NB4 (cell line): ENCODE measurements around the gene EFCAB6.

ENCODE experiments used
- CTCF ChIP-seq: IDR thresholded peaks from one replicate; pipeline ENCODE4 v1.5.1; 2012; ENCODE audit warnings: low read depth, low read length
- MYC ChIP-seq: IDR thresholded peaks from 2 replicates; pipeline ENCODE4 v1.6.1; 2011; ENCODE audit warnings: low read depth, low read length
- POLR2A ChIP-seq: IDR thresholded peaks from 2 replicates; pipeline ENCODE4 v1.6.1; 2011; ENCODE audit warnings: mild to moderate bottlenecking; ENCODE audit not compliant: insufficient read length; ENCODE audit errors: extremely low read depth

GRCh38 chr22:43669190-43669589, 142.9 kb downstream of the EFCAB6 start:
- no peak for TF ChIP-seq CTCF
- TF ChIP-seq POLR2A = no peak
- no peak for TF ChIP-seq MYC
